ENCODE results near the gene ATOX1.
"Not testable (repeated sequence)": the region's sequence is repeated elsewhere in the genome, so short reads cannot be mapped to it uniquely, and the experiment has no call there.

ATOX1 gene, protein sequence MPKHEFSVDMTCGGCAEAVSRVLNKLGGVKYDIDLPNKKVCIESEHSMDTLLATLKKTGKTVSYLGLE

GRCh38 chr5:151758430-151759241 is at the start of gene ATOX1:
TSS of gene ATOX1 (minus strand) at chr5:151758631. CDS start at chr5:151758551, 80 bp downstream.
- DNase-seq (ENCODE audit: insufficient read length, low spot score) = peak; percentile 96
- FAIRE-seq = peak; percentile 89

GRCh38 chr5:151805414-151806223 is 47.2 kb upstream of the ATOX1 start:
- DNase-seq (ENCODE audit: insufficient read length, low spot score) (no peak), FAIRE-seq (no peak)

DNA sequence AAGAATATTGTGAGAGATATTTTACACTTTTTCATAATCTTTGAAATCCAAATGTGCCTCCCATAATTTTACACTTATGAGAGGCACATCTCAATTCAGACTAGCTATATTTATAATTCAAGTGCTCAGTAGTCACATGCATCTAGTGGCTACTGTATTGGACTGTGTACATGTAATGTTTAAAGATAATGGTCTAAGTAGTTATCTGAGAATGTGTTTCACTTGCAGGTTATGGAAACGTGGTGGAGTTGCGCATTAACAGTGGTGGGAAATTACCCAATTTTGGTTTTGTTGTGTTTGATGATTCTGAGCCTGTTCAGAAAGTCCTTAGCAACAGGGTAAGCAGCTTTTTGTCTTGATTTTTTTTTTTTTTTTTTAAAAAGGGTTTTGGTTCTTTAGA is 42.1 kb upstream of the ATOX1 start:
- DNase-seq (ENCODE audit: insufficient read length, low spot score) (no peak), FAIRE-seq (no peak)

GRCh38 chr5:151799407-151799806 is 41.0 kb upstream of the ATOX1 start:
- DNase-seq (ENCODE audit: insufficient read length, low spot score) (no peak), FAIRE-seq (no peak)

GRCh38 chr5:151798674-151799073 is 40.2 kb upstream of the ATOX1 start:
- DNase-seq (ENCODE audit: insufficient read length, low spot score) (no peak), FAIRE-seq (no peak)

DNA sequence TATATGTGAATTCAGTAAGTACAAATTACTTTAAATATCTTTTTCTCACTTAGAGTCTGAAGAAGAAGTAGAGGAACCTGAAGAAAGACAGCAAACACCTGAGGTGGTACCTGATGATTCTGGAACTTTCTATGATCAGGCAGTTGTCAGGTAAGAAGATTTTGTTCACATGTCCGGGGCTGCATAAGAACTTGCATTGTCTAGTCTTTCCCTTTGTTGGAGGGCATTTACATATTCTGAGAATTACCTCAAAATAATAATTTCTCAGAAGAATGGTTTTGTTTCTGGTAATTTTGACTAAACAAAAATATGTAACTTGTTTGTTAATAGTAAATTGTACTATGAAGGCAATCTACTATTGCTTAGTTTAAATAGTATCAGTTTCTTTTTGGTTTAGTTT is 37.0 kb upstream of the ATOX1 start:
- no peak for FAIRE-seq
- DNase-seq (ENCODE audit: insufficient read length, low spot score) = no peak

GRCh38 chr5:151793358-151793757 is 34.9 kb upstream of the ATOX1 start:
- FAIRE-seq = no peak

DNA sequence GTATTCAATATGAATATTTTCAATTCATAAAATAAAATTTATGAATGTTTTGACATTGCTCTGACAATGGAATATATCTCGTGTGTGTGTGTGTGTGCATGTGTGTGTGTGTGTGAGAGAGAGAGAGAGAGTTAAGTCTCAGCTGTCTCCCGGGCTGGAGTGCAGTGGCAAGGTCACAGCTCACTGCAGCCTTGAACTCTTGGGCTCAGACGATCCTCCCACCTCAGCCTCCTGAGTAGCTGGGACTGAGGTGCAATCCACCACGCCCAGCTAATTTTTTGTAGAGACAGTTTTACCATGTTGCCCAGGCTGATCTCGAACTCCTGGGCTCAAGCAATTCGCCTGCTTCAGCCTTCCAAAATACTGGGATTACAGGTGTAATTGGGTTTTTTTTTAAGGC is 29.4 kb upstream of the ATOX1 start:
- FAIRE-seq = no peak

More at GRCh38 chr5:151793358-151793757, 34.9 kb upstream of the ATOX1 start:
- DNase-seq (ENCODE audit: insufficient read length, low spot score) = no peak

GRCh38 chr5:151786468-151786867 is 28.0 kb upstream of the ATOX1 start:
- no peak for DNase-seq (ENCODE audit: insufficient read length, low spot score)
- FAIRE-seq = no peak

More for the DNA sequence above, 29.4 kb upstream of the ATOX1 start:
- DNase-seq (ENCODE audit: insufficient read length, low spot score) = no peak

GRCh38 chr5:151784141-151784540 is 25.7 kb upstream of the ATOX1 start:
- DNase-seq (ENCODE audit: insufficient read length, low spot score) (no peak), FAIRE-seq (no peak)

DNA sequence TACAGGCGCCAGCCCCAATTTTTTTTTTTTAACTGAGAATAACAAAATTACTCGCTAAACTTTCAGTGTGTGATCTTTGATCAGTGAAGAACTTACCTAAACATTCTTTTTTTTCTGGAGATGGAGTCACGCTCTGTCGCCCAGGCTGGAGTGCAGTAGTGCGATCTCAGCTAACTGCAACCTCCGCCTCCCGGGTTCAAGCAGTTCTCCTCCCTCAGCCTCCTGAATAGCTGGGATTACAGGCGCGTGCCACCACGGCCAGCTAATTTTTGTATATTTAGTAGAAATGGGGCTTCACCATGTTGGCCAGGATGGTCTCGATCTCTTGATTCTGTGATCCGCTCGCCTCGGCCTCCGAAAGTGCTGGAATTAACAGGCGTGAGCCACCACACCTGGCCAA is 25.2 kb upstream of the ATOX1 start:
- not testable (repeated sequence) for DNase-seq (ENCODE audit: insufficient read length, low spot score); FAIRE-seq

GRCh38 chr5:151781201-151781600 is 22.8 kb upstream of the ATOX1 start:
- FAIRE-seq = no peak
- no peak for DNase-seq (ENCODE audit: insufficient read length, low spot score)

DNA sequence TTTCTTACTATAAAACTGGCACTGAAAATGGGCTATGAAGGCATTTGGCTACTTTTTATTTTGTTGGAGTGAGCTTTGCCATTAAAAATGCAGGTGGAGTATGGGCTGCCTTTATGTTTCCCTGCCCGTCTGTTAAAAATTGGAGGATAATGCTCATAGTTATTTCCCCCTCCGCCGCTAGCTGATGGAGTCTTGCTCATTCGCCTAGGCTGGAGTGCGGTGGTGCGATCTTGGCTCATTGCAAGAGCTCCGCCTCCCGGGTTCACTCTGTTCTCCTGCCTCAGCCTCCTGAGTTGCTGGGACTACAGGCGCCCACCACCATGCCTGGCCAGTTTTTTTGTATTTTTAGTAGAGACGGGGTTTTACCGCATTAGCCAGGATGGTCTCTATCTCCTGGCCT is 21.9 kb upstream of the ATOX1 start:
- FAIRE-seq (no peak), DNase-seq (ENCODE audit: insufficient read length, low spot score) (no peak)

DNA sequence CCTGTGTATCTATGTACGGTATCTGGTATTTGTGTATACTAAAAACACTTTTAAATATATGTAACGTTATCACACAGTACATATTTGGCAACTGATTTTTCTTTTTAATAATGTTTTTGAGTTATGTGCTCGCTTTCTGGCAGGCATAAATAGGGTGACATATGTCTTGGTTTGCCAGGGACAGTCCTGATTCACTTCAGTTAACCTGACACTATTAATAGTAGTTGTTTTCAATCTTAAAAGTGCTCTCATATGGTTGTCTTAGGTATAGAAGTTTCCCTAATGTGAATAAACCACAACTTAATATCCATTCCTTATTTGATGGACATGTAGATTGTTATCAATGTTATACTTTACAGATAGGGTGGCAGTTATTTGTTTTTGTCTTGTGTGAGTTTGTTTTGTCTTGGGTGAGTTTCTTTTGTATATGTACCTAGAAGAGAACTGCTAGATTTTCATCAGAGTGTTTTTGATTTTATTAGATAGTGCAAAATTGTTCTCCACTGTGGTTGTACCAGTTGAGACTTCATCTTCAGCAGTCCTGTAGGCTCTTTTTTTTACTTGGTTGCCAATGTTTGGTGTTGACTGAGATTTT is 21.2 kb upstream of the ATOX1 start:
- FAIRE-seq = peak; percentile 26
- DNase-seq (ENCODE audit: insufficient read length, low spot score) = no peak

DNA sequence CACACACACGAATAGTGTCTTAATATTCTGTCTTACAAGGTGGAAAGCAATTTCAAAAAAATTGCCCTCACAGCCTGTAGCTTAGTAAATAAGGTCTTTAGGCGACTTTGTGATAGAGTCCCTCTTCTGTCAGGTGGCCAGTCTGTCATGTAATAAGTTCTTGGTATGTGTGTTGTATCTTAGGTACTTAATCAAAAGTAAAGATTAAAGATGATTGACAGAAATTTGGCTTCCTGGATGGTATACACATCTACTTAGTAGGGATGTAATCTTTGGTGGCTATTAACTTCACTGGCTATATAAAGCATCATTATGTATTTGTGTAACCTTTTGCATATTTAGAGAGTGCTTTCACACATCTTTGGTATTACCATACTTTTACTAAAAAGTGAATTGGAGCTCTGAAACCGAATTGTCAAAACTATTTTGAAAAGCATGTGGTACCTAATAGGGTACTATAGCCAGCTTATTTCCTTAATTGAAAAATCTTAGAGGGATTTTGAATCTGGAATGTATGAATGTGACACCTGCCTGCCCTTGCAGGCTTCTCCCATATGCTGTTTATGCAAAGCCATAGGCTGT is 16.7 kb upstream of the ATOX1 start:
- no peak for DNase-seq (ENCODE audit: insufficient read length, low spot score)
- no peak for FAIRE-seq

DNA sequence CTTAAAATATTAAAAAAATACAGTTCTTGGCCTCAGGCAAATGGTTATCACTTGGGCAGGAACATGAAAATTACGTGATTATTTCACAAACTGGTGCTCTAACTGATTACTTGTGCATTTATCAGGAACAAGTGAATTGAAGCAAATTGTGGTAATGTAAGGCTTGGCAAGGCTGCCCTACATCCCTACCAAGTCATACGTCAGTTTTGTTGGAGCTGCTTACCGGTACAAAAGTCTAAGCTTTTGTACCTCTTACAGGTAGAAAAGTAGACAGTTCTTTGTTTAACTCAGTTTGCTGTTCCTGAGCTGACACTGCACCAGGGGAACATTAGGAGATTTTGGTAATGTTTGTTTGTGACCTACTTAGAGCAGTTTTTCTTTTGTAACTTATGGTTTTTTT is 15.5 kb upstream of the ATOX1 start:
- no peak for DNase-seq (ENCODE audit: insufficient read length, low spot score)
- FAIRE-seq = no peak

DNA sequence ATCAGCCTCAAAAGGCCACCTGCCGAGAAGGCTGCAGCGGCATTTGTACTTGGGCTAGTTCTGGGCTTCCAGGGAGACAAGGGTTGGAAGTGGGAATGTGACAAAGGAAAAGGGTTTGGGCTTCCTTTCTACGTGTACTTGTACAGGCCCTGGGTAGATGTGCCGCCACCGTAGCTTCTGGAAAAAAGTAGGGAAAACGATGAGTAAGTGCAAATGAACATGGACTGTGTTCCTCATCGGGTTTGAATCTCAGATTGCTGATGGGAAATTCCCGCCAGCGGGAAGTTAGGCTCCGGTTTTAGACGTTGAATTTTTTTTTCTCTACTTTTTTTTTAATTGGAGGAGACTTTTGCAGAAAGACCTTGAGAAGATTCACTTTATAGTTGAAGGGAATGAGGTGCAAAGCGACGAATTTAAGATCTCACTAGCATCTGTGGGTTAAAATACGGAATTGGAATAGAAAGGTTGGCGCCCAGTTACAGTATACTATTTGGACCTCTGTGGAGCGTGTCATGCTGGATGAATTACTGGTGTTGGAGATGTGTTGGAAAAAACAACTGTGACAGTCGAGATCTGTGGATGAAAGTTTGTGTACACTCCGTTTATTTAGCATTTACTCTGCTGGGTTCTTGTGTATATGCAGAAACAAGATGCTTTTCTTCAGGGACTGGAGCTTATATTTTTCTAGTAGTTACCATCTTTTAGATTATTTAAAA is 14.6 kb upstream of the ATOX1 start:
- no peak for FAIRE-seq
- DNase-seq (ENCODE audit: insufficient read length, low spot score) = no peak

- FAIRE-seq (no peak), DNase-seq (ENCODE audit: insufficient read length, low spot score) (no peak)
Measured at GRCh38 chr5:151772029-151772845, 13.8 kb upstream of the ATOX1 start.

- FAIRE-seq (peak; percentile 98), DNase-seq (ENCODE audit: insufficient read length, low spot score) (peak; percentile 99)
Measured at GRCh38 chr5:151771259-151772028, 13.0 kb upstream of the ATOX1 start, which contains the start of gene G3BP1. TSS of gene G3BP1 (plus strand) at chr5:151771954. CDS start at chr5:151786621, 14,667 bp downstream.

Data from HTR-8/SVneo (cell line).